NT2/D1 (cell line): ENCODE measurements around the gene SAA2.

Experiments
- SUZ12 ChIP-seq: IDR thresholded peaks from 2 replicates; pipeline ENCODE4 v1.6.1; 2011; ENCODE audit not compliant: insufficient read length, insufficient read depth; ENCODE audit errors: extremely low read depth
- YY1 ChIP-seq: IDR thresholded peaks from 2 replicates; pipeline ENCODE4 v1.6.1; 2011; ENCODE audit not compliant: insufficient read length, insufficient read depth
- ZNF274 ChIP-seq: IDR thresholded peaks from 2 replicates; pipeline ENCODE4 v1.6.1; 2011; ENCODE audit warnings: mild to moderate bottlenecking, low read depth, low read length

- no peak for TF ChIP-seq YY1
- no peak for TF ChIP-seq ZNF274
- no peak for TF ChIP-seq SUZ12
Observed at GRCh38 chr11:18243783-18244362, 4.6 kb downstream of the SAA2 start.
